AG08395 (cell line): ENCODE measurements around the gene PCED1B.
"Not testable (repeated sequence)": the region's sequence is repeated elsewhere in the genome, so short reads cannot be mapped to it uniquely, and the experiment has no call there.

Experiments
- DNase-seq: peaks from one replicate; pipeline ENCODE4 v3.0.0; 2012; ENCODE audit warnings: mixed read lengths, low spot score

PCED1B gene

DNA sequence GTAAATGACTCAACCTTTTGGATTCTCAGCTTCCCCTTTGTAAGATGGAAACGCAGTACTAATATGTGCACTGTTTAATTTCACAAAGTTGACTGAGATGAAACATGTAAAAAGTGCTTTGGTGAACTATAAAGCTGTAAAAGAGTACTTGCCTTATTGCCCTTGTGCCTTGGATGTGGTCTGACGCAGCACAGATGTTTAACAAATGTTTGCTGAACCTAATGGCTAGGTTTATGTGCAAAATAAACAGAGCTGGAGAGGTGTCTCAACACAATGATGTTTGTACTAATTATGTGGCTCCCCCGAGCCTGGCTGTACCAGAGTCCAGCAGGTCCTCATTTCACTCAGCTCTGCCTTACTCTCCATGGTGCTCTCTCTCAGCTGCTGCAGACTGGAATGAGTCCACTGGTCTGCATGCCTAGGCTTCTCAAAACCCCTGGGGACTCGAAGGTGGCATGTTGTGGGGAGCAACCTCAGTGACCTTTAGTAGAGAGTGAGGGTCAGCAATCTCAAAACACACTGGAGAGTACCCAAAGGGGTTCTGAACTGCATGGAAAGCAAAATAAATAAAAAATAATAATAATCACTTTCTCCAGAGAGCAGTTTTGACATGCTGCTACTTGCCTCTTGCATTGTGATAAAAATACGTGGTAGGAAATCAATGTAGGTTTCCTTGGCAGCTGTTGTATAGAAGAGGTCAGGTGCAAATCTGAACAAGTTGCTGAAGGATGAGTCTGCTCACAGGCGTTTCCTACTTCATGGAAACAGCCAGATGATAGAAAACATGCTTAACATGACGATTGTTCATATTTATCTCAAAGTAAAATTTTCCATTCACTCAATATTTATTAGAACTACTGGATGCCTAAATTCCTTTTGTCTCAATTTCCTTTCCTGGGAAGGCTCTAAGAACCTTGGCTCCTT, 8.9 kb downstream of the PCED1B start:
- no peak for DNase-seq

DNA sequence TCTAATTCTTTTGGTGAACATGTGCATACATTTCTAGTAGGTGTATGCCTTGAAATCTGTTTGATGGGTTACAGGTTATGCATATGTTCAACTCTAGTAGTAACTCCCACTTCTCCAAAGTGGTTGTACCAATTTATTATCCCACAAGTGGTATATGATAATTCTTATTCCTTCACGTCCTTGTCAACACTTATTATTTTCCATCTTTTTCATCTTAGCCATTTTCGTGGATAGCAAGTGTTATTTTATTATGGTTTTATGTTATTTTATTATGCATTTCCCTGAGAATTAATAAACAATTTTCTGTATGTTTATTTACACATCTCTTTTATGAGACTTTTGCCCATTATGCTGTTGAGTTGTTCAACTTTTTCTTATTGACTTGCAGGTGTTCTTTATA, 11.6 kb downstream of the PCED1B start:
- DNase-seq: no peak

DNA sequence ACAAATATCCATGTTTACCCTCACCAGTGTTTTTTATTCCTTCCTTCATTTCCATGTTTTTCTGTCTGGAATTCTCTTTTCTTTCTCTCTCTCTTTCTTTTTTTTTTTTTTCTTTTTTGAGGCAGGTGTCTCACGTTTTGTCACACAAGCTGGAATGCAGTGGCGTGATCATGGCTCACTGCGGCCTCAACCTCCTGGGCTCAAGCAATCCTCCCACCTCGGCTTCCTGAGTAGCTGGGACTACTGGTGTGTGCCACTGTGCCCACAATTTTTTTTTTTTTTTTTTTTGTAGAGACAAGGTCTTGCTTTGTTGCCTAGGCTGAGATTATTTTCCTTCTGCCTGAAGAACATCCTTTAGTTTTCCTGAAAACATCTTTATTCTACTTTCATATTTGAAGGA, 15.4 kb downstream of the PCED1B start:
- DNase-seq: no peak

DNA sequence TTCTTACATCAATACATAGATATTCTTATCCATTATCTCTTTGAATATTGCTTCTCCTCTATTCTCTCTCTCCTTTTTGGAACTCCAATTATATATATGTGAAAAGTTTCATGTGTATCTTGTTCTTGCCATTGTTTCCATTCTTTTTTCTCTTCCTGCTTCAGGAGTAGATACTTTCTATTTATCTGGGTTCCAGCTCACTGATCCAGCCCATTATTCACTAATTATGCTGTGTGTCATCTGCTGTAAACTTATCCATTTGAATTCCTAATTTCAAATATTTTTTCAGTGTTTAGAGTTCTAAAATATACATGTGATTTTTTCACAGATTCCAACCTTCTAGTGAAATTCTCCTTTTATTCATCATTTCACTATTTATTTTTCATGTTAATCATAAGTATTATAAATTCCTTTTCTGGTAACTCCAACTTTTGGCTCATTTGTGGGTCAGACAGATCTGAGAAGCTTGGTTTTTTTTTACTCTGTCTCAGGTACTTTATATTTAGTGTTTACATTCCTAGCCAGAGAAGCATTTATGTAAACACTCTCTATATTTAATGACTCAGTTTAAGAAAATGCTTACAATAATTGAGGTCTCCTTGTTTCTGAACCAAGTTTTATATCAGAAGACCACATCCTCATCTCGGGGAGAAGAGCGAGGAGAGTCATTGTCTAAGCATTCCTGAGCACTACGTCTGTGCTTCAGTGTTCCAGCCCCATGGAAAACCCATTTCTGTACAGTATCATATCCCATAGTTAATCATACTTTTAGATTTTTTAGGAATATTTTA, 16.2 kb downstream of the PCED1B start:
- DNase-seq: peak; percentile 50

DNA sequence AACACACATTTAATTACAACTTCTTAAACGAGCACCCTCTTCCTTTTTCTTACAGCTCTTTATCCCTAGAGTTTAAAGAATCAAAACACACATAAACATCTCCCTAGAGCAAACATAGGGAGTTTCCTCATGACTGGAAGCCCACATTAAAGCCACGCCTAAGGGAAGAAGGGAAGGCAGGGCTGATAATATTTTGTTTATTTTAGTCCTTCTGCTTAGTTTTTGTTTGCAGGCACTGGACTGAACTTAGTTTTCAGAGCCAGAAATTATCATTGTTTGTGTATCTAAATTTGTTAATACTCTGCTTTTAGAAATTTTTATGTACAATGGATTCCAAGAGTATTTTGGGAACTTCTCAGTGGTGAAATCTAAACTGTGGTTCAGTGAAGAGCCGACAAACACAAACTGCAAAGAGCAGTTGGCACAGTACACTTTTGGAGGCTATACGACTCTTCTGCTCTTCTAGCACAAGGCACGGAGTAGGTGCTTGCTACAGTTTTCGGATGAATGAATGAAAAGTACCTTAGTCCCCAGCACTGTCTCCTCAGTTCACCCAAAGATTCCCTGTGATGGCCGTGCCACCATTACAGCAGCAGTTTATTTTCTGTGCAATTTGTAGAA, 18.0 kb downstream of the PCED1B start:
- no peak for DNase-seq

DNA sequence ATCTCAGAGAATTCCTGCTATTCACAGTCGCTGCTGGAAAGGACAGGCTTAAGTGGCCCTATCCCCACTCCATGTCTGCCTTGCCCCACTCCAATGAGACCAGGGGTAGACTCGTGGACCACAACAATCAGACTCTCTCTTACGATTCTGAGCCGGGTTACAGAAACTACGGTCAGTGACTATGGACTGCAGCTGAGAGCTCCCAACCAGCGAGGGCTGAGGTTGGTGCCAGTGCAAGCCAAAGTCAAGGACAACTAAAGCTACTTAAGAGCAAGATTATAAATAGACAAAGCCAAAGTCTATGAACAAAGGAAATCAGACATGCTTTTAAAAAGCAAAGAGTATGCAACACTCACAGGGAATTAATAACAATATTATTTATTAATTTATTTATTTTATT, 18.7 kb downstream of the PCED1B start:
- DNase-seq: no peak

DNA sequence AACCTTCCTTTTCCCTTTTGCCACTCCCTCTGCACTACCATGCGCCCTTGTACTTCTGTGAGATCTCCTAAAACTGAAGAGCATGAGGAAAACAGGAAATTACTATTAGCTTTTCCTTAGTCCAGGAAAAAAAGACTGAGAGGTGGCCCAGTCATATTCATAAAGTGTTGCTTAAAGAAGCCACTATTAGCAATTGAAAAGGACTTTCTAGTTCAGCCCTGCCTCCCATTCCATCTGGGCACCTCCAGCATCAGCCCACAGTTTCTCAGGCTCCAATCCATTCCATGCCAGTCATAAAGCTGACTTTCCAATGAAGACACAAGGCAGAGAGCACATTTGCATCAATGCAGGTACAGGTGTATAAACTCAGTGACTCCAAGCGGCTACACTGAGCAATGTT, 20.2 kb downstream of the PCED1B start:
- no peak for DNase-seq

DNA sequence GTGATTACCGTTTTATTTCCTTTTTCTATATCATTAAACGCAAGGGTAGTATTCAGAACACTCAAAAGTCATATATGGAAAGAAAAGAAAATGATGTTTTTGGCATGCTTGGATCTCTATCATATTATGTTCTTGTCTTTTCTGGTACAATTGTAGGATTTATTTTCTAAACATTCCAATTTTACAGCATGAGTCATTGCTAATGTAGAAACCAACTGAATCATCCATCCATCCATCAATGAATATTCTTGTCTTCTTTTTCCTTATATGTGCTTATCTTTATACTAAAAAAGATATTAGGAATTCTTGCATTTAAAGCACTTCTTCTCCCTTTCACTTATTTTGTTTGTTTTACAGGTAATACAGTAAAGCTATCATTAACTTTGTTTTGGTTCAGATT, 20.7 kb downstream of the PCED1B start:
- no peak for DNase-seq

DNA sequence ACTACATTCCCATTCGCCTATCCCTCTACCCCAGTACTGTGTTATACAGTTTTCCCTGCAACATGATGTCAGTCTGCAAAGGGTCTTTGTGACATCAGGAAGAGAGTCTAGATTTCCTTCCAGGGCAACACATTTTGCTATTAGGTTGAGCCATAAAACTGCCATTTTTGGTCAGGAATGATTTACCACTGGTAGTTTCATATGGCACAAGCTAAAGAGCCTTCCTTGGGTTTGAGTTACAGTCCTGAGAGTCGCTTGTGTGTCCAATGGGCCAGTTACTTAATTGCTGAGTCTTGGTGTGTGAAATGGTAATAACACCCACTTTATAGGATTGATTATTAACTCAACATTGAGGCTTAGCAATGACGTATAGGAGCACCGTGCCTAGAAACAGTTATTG, 23.0 kb downstream of the PCED1B start:
- no peak for DNase-seq

DNA sequence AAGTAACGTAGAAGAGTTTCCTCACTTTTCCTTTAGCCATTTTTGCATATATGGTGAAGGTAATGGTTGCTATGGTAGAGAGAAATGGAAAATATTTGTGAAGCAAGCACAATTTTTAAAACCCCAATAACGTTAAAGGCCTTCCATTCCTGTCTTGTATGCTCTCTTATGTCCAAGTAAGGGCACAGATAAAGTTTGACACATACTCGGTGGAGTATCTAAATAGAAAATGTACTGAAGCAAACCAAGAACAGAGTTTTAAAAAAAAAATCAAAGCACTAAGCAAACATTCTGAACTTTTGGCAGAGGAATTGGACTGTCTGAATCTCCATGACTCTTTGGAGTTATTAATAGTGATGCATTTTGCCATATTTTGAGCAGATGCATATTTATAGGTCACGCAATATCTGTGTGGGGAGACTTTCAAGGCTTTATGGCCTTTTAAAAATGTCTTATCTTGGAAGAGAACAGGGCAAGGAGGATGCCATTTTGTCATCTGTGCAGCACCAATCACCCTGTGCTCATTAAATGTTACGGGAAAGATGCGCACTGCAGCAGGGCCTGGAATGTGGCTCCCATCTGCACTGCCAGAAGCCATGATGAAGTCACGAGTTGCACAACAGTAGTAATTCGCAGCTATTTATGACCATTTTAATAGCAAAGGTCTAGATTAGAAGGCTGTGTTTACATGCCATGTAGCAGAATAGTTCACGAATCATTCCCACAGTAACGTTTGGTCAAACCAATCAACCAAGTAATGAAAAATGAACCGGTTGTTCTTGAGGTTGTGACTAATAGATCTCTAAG, 23.6 kb downstream of the PCED1B start:
- DNase-seq: peak; percentile 90

DNA sequence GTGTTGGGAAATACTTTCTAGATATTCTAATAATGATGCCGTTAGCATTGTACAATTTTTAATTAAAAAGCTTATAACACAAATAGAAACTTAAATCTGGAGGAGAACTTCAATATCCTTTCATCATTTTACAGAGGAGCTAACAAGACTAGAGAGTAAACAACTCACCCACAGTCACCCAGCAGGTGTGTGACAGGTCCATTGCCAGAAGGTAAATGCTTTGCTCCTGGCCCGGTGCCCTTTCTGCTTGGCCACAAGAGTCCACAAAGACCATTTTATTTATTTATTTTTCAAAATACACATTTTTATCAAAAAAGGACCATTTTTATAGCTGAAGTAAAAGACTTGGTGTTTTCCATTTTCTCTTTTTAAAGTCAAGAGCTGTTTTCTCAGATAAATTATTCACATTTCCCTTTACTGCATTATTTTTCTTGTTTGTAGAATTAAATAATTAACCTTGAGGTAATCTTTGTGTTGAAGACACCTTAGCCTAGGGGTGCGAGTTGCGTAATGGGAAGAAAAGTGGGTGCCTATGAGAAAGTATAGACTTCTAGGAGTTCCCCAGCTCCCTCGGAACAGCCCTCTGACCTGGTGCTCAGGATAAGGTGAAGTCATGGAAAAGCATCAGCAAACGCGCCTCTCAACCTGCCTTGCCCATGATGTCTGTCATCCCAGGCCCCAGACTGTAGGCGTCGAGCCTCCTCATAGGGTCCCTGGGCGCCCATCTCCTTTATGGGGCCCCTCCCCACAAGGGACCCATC, 26.7 kb downstream of the PCED1B start:
- no peak for DNase-seq

DNA sequence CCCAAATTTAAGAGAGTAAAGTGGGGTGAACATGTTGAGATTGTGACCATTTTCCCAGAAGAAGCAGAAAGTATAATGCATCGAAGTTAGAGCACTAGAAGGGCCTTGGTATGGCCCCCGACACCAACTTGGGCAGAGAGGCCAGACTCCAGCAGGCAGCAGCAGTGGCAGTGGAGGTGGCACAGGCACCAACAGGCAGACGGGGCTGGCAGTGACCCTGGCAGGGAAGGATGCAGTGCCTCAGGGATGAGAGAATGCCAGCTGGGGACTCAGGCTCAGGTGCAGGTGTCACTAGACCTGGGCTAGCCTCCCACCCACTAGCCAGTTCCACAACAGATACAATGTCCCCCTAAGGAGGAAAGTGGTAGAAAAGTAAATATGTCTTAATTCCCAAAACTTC, 28.0 kb downstream of the PCED1B start:
- DNase-seq: no peak

DNA sequence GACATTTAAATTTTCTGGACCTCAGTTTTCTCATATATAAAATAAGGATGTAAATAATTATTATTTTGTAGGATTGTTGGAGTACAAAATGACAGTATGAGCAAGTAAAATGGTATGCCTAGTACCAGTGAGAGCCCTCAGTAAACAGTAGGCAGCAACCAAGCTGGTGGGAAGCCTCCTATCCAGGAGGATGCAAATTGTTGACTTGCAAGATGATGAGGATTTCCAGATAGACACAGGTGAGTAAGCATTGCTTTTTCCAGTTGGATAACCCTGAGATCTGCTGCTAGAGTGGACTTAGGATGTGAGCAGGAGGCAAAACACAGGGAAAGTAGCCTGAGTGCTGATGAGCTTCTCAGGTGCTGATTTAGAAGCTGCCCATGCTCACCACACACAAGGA, 28.5 kb downstream of the PCED1B start:
- DNase-seq: no peak

DNA sequence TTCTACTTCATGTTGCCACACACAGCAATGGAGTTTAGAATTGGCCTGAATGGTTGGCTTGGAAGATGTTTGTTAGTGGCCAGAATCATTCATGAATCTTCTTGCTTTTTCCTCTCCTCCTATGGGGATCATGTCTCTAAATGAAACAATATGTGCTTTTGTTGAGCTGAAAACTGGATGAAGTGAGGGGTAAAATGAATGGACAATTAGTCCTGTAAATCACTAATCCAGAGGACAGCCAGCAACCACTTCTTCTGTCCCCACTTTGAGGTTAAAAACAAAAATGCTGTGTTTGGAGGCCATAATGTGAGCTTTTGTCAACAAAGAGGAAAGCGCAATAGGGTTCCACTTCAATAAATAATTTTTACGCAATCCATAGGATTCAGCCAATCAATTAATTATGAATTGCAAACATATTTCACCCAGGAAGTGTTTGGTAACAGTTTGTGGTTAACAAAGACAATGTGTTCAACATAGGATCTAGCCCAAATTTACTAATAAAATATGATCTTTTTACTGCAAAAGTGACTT, 30.7 kb downstream of the PCED1B start:
- no peak for DNase-seq

DNA sequence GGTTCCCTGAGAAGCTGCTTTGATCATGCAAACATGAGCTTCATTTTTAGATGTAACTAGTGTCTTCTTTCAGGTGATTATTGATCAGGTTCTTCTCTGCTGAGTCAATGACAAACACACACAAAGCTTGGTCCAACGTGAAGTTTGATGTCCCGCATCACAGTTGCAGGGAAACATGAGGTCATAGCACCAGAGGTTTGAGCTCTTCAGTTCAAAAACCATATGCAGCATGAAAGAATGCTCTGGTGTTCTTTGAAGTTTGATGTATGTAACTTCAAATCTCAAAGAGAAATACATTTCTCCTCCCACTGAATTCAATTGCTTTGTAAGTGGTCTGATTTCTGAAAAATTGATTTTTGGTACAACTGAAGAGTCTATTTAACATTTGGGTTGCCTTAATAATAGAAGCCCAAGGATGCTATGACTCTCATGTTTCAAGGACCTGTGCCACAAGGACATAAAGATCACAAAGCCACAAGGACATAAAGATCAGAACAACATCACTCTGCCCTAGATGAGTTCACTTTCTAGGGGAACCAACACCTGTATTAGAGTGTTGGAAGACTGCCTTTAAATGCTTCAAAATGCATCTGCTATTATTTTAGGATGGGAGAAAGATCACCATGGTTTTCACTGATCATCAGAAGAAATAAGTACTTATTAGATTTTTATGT, 31.4 kb downstream of the PCED1B start:
- DNase-seq: no peak

DNA sequence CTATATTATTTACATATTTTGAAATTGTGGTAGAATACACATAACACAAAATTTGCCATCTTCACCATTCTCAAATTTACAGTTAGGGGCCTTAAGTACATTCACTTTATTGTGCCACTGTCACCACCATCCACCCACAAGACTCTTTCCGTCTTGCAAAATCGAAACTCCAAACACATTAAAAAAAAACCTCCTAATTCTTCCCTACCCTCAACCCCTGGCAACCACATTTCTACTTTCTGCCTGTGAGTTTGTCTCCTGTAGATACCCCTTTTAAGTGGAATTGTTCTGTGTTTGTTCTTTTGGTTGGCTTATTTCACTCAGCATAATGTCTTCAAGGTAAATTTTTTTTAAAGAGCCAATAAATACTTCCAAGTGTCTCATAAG, 32.0 kb downstream of the PCED1B start:
- DNase-seq: no peak

DNA sequence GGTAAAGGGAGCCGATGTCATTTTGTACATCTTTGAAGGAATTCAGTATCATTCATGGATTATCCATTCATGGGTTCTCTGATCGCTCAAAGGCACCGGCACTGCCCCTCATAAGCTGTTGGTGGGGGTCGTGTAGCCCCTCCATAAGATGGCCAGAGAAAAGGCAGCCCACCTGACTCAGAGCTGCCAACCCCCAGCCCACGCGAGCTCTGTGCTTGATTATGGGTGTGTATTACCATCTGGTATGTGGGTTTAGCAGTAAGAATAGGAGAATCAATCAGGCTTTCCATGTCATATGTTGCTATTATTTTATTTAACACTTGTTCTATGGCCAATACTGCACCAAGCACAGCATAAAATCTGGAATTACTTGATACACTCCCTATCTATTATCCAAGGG, 32.4 kb downstream of the PCED1B start:
- no peak for DNase-seq

DNA sequence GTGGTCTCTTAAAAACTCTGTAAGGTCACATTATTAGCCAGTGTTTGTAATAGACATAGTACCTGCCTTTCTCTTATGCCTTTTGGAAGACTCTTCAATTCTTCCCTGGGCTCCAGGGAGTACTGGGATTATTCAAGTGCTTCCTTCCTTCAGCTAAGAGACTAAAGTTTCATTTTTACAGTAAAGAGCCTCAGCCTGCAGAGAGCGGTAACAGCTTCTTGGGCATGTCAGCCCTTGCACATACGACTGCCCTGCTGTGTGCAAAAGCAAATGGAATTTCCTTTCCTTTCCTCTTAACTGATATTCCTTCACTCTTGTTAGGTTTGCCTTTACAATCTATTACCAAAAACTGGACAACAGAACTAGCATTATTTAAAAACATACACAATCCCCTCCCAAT, 33.3 kb downstream of the PCED1B start:
- DNase-seq: no peak

DNA sequence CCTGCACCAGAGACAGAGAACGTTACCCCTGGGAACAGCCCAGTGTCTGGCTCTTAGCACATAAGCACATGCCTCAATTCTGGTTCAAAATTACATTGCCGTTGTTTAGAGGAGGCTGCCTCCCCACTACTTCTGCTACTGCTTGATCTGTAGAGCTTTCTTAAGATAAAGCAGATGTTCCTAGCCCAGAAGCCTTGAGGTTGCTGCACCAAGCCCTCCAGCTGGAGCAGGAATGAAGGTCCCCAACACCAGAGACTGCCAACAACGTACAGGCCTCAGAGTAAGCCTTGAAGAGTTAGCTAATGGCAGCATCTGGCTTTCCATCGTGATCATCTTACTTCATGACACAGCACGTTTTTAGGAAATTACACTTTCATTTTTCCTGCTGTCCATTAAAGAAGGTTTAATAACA, 35.1 kb downstream of the PCED1B start:
- peak; percentile 21 for DNase-seq

DNA sequence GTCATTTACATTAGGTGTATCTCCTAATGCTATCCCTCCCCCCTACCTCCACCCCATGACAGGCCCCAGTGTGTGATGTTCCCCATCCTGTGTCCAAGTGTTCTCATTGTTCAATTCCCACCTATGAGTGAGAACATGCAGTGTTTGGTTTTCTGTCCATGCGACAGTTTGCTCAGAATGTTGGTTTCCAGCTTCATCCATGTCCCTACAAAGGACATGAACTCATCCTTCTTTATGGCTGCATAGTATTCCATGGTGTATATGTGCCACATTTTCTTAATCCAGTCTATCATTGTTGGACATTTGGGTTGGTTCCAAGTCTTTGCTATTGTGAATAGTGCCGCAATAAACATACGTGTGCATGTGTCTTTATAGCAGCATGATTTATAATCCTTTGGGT, 37.9 kb downstream of the PCED1B start:
- DNase-seq: not testable (repeated sequence)
